ENCODE data around the gene ROBO1. TPM values are rescaled to one million over a fixed set of nuclear protein-coding genes. Genes with fewer than 3 reads are reported as not detected.

Gene ROBO1
- total and polyA plus RNA-seq, 2 of the 13 experiments (the other 11 are each of a cell fraction or from before 2014, with no cell fraction given) = 52.2 to 71.0 TPM

- TF ChIP-seq TERF1 (CRISPR knock-in tag; IDR thresholded peaks at IDR 0.05) (no peak), ZNF747 (CRISPR knock-in tag; IDR thresholded peaks at IDR 0.05; ENCODE audit: borderline replicate concordance) (0 out of 2 replicates have a peak, but pooled peaks have one; percentile 38), NFIC (IDR thresholded peaks at IDR 0.05; ENCODE audit: low read length) (no peak), MYNN (CRISPR knock-in tag; IDR thresholded peaks at IDR 0.05; ENCODE audit: low read depth) (no peak), GPBP1L1 (CRISPR knock-in tag; IDR thresholded peaks at IDR 0.05) (no peak), HMG20B (CRISPR knock-in tag; conservative IDR thresholded peaks at IDR 0.05) (no peak), PHF8 (CRISPR knock-in tag; IDR thresholded peaks at IDR 0.05) (peak; percentile 60), BHLHE40 (IDR thresholded peaks at IDR 0.05; ENCODE audit: low read length) (no peak), KDM4B (CRISPR knock-in tag; IDR thresholded peaks at IDR 0.05) (no peak), ZNF850 (CRISPR knock-in tag; conservative IDR thresholded peaks at IDR 0.05) (no peak), POGZ (CRISPR knock-in tag; IDR thresholded peaks at IDR 0.05) (no peak; the same call in 1 of the 2 replicates), HOXA9 (CRISPR knock-in tag; IDR thresholded peaks at IDR 0.05; ENCODE audit: borderline replicate concordance) (no peak), ZMYM3 (CRISPR knock-in tag; IDR thresholded peaks at IDR 0.05) (no peak), ZBTB37 (CRISPR knock-in tag; IDR thresholded peaks at IDR 0.05) (no peak), ZNF460 (CRISPR knock-in tag; IDR thresholded peaks at IDR 0.05; ENCODE audit: borderline replicate concordance) (no peak), MYC (CRISPR knock-in tag; IDR thresholded peaks at IDR 0.05; ENCODE audit: borderline replicate concordance) (0 out of 2 replicates have a peak, but pooled peaks have one; percentile 55), PAWR (CRISPR knock-in tag; IDR thresholded peaks at IDR 0.05; ENCODE audit: borderline replicate concordance) (no peak; the same call in 1 of the 2 replicates), HIC2 (CRISPR knock-in tag; IDR thresholded peaks at IDR 0.05; ENCODE audit: low read depth) (no peak)
- TF ChIP-seq, protein P1, sequence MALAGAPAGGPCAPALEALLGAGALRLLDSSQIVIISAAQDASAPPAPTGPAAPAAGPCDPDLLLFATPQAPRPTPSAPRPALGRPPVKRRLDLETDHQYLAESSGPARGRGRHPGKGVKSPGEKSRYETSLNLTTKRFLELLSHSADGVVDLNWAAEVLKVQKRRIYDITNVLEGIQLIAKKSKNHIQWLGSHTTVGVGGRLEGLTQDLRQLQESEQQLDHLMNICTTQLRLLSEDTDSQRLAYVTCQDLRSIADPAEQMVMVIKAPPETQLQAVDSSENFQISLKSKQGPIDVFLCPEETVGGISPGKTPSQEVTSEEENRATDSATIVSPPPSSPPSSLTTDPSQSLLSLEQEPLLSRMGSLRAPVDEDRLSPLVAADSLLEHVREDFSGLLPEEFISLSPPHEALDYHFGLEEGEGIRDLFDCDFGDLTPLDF (CRISPR knock-in tag; IDR thresholded peaks at IDR 0.05) = no peak
- TF ChIP-seq, protein P2, sequence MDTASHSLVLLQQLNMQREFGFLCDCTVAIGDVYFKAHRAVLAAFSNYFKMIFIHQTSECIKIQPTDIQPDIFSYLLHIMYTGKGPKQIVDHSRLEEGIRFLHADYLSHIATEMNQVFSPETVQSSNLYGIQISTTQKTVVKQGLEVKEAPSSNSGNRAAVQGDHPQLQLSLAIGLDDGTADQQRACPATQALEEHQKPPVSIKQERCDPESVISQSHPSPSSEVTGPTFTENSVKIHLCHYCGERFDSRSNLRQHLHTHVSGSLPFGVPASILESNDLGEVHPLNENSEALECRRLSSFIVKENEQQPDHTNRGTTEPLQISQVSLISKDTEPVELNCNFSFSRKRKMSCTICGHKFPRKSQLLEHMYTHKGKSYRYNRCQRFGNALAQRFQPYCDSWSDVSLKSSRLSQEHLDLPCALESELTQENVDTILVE (CRISPR knock-in tag; IDR thresholded peaks at IDR 0.05) = no peak
- TF ChIP-seq, protein P3, sequence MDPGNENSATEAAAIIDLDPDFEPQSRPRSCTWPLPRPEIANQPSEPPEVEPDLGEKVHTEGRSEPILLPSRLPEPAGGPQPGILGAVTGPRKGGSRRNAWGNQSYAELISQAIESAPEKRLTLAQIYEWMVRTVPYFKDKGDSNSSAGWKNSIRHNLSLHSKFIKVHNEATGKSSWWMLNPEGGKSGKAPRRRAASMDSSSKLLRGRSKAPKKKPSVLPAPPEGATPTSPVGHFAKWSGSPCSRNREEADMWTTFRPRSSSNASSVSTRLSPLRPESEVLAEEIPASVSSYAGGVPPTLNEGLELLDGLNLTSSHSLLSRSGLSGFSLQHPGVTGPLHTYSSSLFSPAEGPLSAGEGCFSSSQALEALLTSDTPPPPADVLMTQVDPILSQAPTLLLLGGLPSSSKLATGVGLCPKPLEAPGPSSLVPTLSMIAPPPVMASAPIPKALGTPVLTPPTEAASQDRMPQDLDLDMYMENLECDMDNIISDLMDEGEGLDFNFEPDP (CRISPR knock-in tag; conservative IDR thresholded peaks at IDR 0.05) = no peak
Measured at GRCh38 chr3:79018671-79019136, 749.1 kb downstream of the ROBO1 start (continued).
